Ishikawa (cell line): Measurements from ENCODE around the gene SMAD6.

Source experiments
- EP300 ChIP-seq: IDR thresholded peaks from 2 replicates; pipeline ENCODE4 v1.6.1; 2012; ENCODE audit warnings: borderline replicate concordance
- RAD21 ChIP-seq: IDR thresholded peaks from 2 replicates; pipeline ENCODE4 v1.6.1; 2012; ENCODE audit warnings: low read depth
- YY1 ChIP-seq: IDR thresholded peaks from 2 replicates; pipeline ENCODE4 v1.6.1; 2012; ENCODE audit warnings: low read depth
- TF ChIP-seq, protein P1 (sequence below): IDR thresholded peaks from 2 replicates; pipeline ENCODE4 v1.6.1; 2012

- no peak for TF ChIP-seq RAD21
- no peak for TF ChIP-seq EP300
- TF ChIP-seq YY1 = no peak
- TF ChIP-seq, protein P1, sequence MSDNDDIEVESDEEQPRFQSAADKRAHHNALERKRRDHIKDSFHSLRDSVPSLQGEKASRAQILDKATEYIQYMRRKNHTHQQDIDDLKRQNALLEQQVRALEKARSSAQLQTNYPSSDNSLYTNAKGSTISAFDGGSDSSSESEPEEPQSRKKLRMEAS = no peak
Observed at GRCh38 chr15:66754789-66755188, 52.8 kb downstream of the SMAD6 start.
